Mucosa of rectum (tissue), 2 donors: Measurements from ENCODE around the gene PACSIN2.
A peak's percentile ranks its signal among the peaks of the same experiment; 100 is the strongest.
"Not testable (repeated sequence)": the region's sequence is repeated elsewhere in the genome, so short reads cannot be mapped to it uniquely, and the experiment has no call there.

ENCODE experiments used
- H3K27ac ChIP-seq, 2 donors: one replicate each; pipeline ENCODE4 v1.7.0; 2013; ENCODE audit warnings: inconsistent platforms in 2 of 2, low read depth in 2 of 2, low read length in 2 of 2
- H3K27me3 ChIP-seq, 2 donors: one replicate each; pipeline ENCODE4 v1.7.0; 2013; ENCODE audit warnings: low read length in 2 of 2; ENCODE audit not compliant: control insufficient read depth in 2 of 2, insufficient read depth in 2 of 2
- H3K36me3 ChIP-seq, 2 donors: one replicate each; pipeline ENCODE4 v1.7.0; 2013; ENCODE audit warnings: low read length in 2 of 2; ENCODE audit not compliant: control insufficient read depth in 2 of 2, insufficient read depth in 2 of 2
- H3K4me1 ChIP-seq, 2 donors: one replicate each; pipeline ENCODE4 v1.7.0; 2013; ENCODE audit warnings: low read length in 2 of 2, mild to moderate bottlenecking in 1 of 2; ENCODE audit not compliant: control insufficient read depth in 2 of 2, insufficient read depth in 2 of 2
- H3K4me3 ChIP-seq, 2 donors: one replicate each; pipeline ENCODE4 v1.7.0; 2013; ENCODE audit warnings: low read length in 2 of 2
- H3K9ac ChIP-seq, 2 donors: one replicate each; pipeline ENCODE4 v1.7.0; 2013; ENCODE audit warnings: low read length in 2 of 2, low read depth in 1 of 2, mild to moderate bottlenecking in 1 of 2
- H3K9me3 ChIP-seq, 2 donors: one replicate each; pipeline ENCODE4 v1.7.0; 2013; ENCODE audit warnings: low read length in 2 of 2; ENCODE audit not compliant: control insufficient read depth in 2 of 2
- donor health status: healthy.
- donor health status: Normal muscosa, but diverticular disease.

Gene PACSIN2

GRCh38 chr22:42932197-42932519 lies 82.8 kb downstream of the PACSIN2 start:
- Histone ChIP-seq H3K4me3 (peak overlapping the region in 1 of 2 donors; percentile 32), H3K36me3 (peaks cover 0 to 8% of the 10 kb centered on the region in 2 donors), H3K9ac (no peak overlapping the region), H3K27ac (peak overlapping the region; percentile 89 to 91), H3K4me1 (peaks cover 41 to 52% of the 10 kb centered on the region in 2 donors), H3K27me3 (no peaks in the 10 kb centered on the region), H3K9me3 (no peaks in the 10 kb centered on the region)

DNA sequence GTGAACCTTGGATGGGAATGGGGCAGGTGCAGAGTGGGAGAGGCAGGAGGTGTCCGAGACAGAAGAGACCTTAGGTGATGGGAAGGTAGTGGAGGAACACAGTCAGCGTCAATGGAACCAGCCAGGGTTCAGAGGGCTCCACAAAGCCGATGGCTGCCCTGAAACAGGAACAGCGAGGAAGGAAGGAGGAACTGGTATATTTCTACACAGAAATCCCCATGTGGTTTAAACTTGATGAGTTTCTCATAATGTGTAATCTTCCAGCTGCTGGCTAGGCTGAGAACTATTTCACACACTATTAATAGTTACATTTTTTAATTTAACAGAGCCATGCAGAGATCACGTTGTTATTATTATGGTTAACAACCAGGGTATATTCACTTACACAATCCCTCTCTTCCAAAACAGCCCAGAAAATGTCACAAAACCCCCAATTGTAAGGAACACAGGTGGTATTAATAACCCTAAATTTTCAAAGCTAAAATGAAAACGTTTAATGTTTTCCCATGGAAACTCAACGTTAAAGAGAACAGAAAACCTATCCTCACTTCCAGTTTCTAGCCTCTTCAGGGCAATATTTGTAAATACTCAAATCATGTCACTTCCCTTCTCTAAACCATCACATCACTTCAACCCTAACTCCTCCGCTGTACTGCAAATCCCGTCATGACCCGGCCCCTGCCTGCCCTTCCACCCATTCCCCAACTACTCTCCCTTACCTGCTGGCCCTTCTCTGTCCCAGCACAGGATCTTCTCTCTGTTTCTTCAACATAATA lies 83.3 kb downstream of the PACSIN2 start:
- Histone ChIP-seq H3K9ac (peak overlapping the region; percentile 40 to 43), H3K27me3 (no peaks in the 10 kb centered on the region), H3K4me1 (peaks cover 36 to 47% of the 10 kb centered on the region in 2 donors)

DNA sequence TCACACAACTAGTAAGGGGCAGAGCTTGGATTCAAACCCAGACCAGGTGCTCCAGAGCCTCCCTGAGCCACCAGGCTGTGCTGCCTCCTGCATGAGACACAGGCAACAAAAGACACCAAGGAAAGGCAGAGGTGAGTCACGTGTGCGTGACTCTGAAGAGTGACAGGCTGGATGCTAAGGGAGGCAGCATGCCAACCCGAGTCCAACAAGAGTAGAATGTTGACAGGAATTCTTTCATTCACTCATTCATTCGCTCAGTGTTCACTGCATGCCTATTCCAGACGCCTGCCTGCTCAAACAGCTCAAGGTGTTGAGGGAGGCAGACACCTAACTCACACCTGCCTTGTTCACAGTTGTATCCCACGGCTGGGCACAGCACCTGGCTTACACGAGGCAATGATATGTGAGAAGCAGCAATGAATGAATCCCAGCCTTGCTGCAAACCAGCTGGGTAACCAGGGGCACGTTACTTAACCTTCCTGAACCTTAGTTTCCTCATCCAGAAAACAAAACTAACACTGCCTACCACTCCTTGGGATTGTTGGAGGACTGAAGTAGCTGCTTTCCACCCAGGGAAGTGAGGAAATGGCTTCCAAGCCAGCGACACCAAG lies 84.0 kb downstream of the PACSIN2 start:
- Histone ChIP-seq H3K4me1 (peaks cover 36 to 47% of the 10 kb centered on the region in 2 donors), H3K27me3 (no peaks in the 10 kb centered on the region), H3K36me3 (peaks cover 0 to 8% of the 10 kb centered on the region in 2 donors), H3K9ac (peak overlapping the region; percentile 40 to 43), H3K9me3 (no peaks in the 10 kb centered on the region), H3K4me3 (peak overlapping the region; percentile 14 to 36), H3K27ac (peak overlapping the region; percentile 89 to 91)

More for the DNA sequence above, 83.3 kb downstream of the PACSIN2 start:
- Histone ChIP-seq H3K9me3 (no peaks in the 10 kb centered on the region), H3K27ac (peak overlapping the region; percentile 89 to 91), H3K36me3 (peaks cover 0 to 8% of the 10 kb centered on the region in 2 donors), H3K4me3 (peak overlapping the region; percentile 32 to 36)

GRCh38 chr22:42929838-42930155 lies 85.2 kb downstream of the PACSIN2 start:
- Histone ChIP-seq H3K4me1 (peaks cover 33 to 40% of the 10 kb centered on the region in 2 donors), H3K9me3 (no peaks in the 10 kb centered on the region), H3K9ac (no peak overlapping the region), H3K4me3 (no peak overlapping the region), H3K27me3 (no peaks in the 10 kb centered on the region), H3K27ac (peak overlapping the region; percentile 41 to 61), H3K36me3 (peaks cover 0 to 8% of the 10 kb centered on the region in 2 donors)

DNA sequence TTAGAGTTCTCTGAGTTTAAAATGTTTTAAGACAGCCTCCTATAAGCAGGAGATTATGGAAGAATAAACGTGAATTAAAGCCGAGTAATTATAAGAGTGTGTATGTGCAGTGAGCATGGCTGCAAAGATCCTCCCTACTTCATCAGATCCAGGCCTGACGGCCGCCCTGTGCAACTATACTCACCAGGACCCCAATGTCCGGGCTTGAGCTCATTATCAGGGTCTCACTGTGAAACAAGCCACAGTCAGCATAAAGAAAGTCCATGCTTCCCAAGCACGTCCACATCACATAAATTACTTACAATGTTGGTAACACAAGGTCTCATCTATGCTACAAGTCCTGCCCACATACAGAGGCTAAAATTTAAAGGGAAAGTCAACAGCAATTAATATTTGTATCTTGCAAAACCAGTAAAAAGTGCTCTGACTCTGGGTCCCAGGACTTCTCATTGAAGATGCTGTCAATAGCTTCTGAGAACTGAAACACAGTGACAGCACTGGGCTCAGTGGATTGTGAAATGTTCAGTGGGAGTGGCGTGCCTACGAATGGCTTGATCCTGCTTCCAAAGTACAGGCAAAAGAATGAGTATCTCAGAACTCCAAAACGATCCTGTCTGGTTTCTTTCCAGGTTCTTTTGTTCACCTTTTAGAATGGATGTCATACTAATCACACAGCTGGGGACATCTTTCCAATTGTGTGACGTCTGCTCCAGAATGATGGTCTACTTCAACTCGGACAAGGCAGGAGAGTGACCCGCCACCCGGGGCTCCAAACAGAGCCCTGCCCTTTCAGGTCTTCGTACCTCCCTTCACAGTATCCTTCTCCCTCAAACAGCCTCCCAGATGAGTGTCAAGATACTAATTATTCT lies 85.7 kb downstream of the PACSIN2 start:
- Histone ChIP-seq H3K4me3 (no peak overlapping the region), H3K4me1 (peaks cover 27 to 35% of the 10 kb centered on the region in 2 donors), H3K27me3 (no peaks in the 10 kb centered on the region), H3K9me3 (no peaks in the 10 kb centered on the region), H3K27ac (peak overlapping the region; percentile 41 to 61), H3K36me3 (peaks cover 0 to 8% of the 10 kb centered on the region in 2 donors), H3K9ac (no peak overlapping the region)

DNA sequence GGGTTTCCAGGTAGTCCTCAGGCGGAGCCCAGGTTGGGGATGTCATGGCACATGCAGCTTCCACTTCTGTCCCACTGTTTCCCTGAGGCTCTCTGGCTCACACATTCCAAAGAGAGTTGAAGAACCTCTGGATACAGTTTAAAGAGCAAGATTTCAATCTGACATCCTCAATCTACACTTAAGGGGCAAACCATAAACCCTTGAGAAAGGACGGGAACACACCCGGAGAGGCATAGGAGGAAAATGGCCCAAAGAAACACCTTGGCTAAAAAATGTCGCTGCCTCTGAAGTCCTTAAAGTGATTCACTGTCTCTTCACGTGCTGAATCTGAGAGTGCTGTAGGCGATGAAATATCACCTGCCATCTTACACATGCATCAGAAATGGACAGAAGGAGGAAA lies 87.0 kb downstream of the PACSIN2 start:
- Histone ChIP-seq H3K27me3 (no peaks in the 10 kb centered on the region), H3K4me3 (no peak overlapping the region), H3K9ac (no peak overlapping the region), H3K27ac (no peak overlapping the region), H3K4me1 (peaks cover 21 to 28% of the 10 kb centered on the region in 2 donors), H3K9me3 (no peaks in the 10 kb centered on the region), H3K36me3 (peaks cover 0 to 8% of the 10 kb centered on the region in 2 donors)

GRCh38 chr22:42926768-42927167 lies 88.2 kb downstream of the PACSIN2 start:
- Histone ChIP-seq H3K36me3 (peaks cover 0 to 8% of the 10 kb centered on the region in 2 donors), H3K9ac (no peak overlapping the region), H3K4me1 (peaks cover 25 to 28% of the 10 kb centered on the region in 2 donors), H3K4me3 (no peak overlapping the region), H3K27ac (no peak overlapping the region), H3K27me3 (no peaks in the 10 kb centered on the region), H3K9me3 (no peaks in the 10 kb centered on the region)

DNA sequence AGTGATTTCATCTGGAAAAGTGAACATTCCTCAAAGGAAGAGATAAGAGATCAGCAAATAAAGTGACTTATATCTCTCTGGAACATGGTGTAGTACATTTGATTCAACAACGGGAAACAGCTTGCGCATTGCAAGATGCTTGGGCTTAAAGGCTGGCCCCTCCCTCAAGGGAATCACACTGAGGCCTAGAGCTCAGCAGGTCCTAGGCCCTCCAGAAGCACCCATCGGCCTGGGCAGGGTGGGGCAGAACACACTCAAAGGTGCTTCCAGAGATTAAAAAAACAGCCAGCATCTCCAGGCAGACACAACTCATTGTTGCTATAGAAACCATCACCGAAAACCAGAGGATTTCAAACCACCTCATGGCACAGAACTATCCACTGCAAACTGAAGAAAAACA lies 88.8 kb downstream of the PACSIN2 start:
- Histone ChIP-seq H3K4me3 (no peak overlapping the region), H3K27me3 (no peaks in the 10 kb centered on the region), H3K36me3 (peaks cover 0 to 8% of the 10 kb centered on the region in 2 donors), H3K9ac (no peak overlapping the region), H3K27ac (no peak overlapping the region), H3K9me3 (no peaks in the 10 kb centered on the region), H3K4me1 (peaks cover 20 to 25% of the 10 kb centered on the region in 2 donors)

DNA sequence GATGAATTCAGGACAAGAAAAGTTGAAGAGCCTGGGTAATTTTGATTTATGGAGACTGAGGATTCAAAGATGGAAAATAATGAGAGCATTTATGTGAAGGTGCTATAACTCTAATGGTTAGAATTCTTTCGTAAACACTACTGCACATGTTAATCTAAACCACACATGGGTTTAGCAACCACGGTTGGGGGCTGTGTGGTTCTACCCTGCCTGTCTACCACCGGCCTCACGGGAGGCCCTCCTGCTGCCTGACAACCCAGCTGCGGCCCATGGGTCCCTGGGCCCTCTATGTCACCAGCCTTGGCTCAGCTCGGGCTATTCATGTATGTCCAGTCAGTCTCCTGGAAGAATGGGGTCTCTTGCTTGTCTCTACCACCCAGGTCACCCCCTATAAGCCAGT lies 89.4 kb downstream of the PACSIN2 start:
- peaks cover 0 to 4% of the 10 kb centered on the region in 2 donors for H3K36me3 ChIP-seq
- no peaks in the 10 kb centered on the region for H3K27me3 ChIP-seq
- H3K9me3 ChIP-seq = no peaks in the 10 kb centered on the region
- no peak overlapping the region for H3K4me3 ChIP-seq
- H3K9ac ChIP-seq = no peak overlapping the region
- H3K4me1 ChIP-seq = peaks cover 16 to 20% of the 10 kb centered on the region in 2 donors
- H3K27ac ChIP-seq = no peak overlapping the region

- not testable (repeated sequence) for H3K9ac ChIP-seq, H3K9me3 ChIP-seq, H3K4me3 ChIP-seq, H3K27ac ChIP-seq, H3K36me3 ChIP-seq, H3K27me3 ChIP-seq
- H3K4me1 ChIP-seq = peaks cover 11 to 18% of the 10 kb centered on the region in 2 donors
Measured at GRCh38 chr22:42925031-42925430, 89.9 kb downstream of the PACSIN2 start.
